ENCODE measurements around the gene TAF1B. TPM values are rescaled to one million over a fixed set of nuclear protein-coding genes. Genes with fewer than 3 reads are reported as not detected.

The TAF1B gene
- total RNA-seq, 1 experiment from 2014 or later, result 29.9 TPM

- Mint-ChIP-seq H3K9me3 (no peaks in the 10 kb centered on the region), H3K27ac (0 out of 7 replicates have a peak overlapping the region, but pooled peaks of 1 of the 3 experiments have one; percentile 63), H3K4me3 (peak overlapping the region in 1 of 2 experiments; percentile 6; a peak in 1 of 5 replicates), H3K36me3 (ENCODE audit: insufficient read depth in 1 of 3, low read depth in 3 of 3) (no peaks in the 10 kb centered on the region), H3K4me1 (peaks cover 18 to 25% of the 10 kb centered on the region in 2 experiments), H3K27me3 (ENCODE audit: low read depth) (no peaks in the 10 kb centered on the region; the same call in 1 of the 2 replicates)
- H2BK20ac ChIP-seq (ENCODE audit: low read depth, low read length, poor library complexity, severe bottlenecking), result no peak overlapping the region
- H3K9me3 ChIP-seq (ENCODE audit: control insufficient read depth, low read depth, low read length), result no peaks in the 10 kb centered on the region
- no peak overlapping the region for H4K91ac ChIP-seq (ENCODE audit: insufficient read length, low read depth, low read length)
- H2BK12ac ChIP-seq (ENCODE audit: insufficient read length, low read depth, low read length), result no peak overlapping the region
- no peak overlapping the region for H3K56ac ChIP-seq (ENCODE audit: insufficient read length, low read depth, low read length)
- no peak overlapping the region for H4K8ac ChIP-seq (replicated peaks; ENCODE audit: insufficient read length, low read depth, low read length)
- no peak overlapping the region for H3K23ac ChIP-seq (ENCODE audit: insufficient read length, low read depth, low read length)
- H2AK5ac ChIP-seq (ENCODE audit: insufficient read length, low read length), result no peak overlapping the region
- no peak overlapping the region for H3K4ac ChIP-seq (ENCODE audit: low read depth, low read length)
- DNase-seq, result no peak
- no peak overlapping the region for H2BK5ac ChIP-seq (ENCODE audit: insufficient read length, low read length)
- H3K4me2 ChIP-seq (ENCODE audit: insufficient read depth, insufficient read length, low read length), result no peak overlapping the region
- H4K5ac ChIP-seq (ENCODE audit: insufficient read length, low read depth, low read length), result no peak overlapping the region
- H3K79me1 ChIP-seq (ENCODE audit: insufficient read depth, low read depth, low read length, poor library complexity, severe bottlenecking), result no peaks in the 10 kb centered on the region
- H3K27me3 ChIP-seq (ENCODE audit: insufficient read depth, low read length), result no peaks in the 10 kb centered on the region
- no peak overlapping the region for H2BK120ac ChIP-seq (ENCODE audit: low read depth, low read length, poor library complexity, severe bottlenecking)
- H3K79me2 ChIP-seq (ENCODE audit: insufficient read depth, low read length), result no peaks in the 10 kb centered on the region
- WGBS (ENCODE audit: extremely low coverage, insufficient read length, low lambda C conversion rate), result no CpG with 5 or more reads among the region's 12 CpGs
- TF ChIP-seq, protein P1, sequence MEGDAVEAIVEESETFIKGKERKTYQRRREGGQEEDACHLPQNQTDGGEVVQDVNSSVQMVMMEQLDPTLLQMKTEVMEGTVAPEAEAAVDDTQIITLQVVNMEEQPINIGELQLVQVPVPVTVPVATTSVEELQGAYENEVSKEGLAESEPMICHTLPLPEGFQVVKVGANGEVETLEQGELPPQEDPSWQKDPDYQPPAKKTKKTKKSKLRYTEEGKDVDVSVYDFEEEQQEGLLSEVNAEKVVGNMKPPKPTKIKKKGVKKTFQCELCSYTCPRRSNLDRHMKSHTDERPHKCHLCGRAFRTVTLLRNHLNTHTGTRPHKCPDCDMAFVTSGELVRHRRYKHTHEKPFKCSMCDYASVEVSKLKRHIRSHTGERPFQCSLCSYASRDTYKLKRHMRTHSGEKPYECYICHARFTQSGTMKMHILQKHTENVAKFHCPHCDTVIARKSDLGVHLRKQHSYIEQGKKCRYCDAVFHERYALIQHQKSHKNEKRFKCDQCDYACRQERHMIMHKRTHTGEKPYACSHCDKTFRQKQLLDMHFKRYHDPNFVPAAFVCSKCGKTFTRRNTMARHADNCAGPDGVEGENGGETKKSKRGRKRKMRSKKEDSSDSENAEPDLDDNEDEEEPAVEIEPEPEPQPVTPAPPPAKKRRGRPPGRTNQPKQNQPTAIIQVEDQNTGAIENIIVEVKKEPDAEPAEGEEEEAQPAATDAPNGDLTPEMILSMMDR (conservative IDR thresholded peaks at IDR 0.05), result no peak
- H4K20me1 ChIP-seq (ENCODE audit: control insufficient read depth, insufficient read depth, insufficient read length), result no peaks in the 10 kb centered on the region
- H3K9ac ChIP-seq (ENCODE audit: extremely low read depth, insufficient read length, low read length), result no peak overlapping the region
- no peak overlapping the region for H2AFZ ChIP-seq (ENCODE audit: low read length)
- no peak overlapping the region for H3K27ac ChIP-seq (ENCODE audit: insufficient read length, low read depth, low read length)
- H3K23me2 ChIP-seq (ENCODE audit: insufficient read length, low read depth, low read length, poor library complexity, severe bottlenecking), result no peaks in the 10 kb centered on the region
- H2BK15ac ChIP-seq (ENCODE audit: low read depth, low read length), result no peak overlapping the region
- no peak overlapping the region; the same call in 1 of the 2 replicates for H3K14ac ChIP-seq (ENCODE audit: insufficient read depth, low read length)
- H3K4me1 ChIP-seq (ENCODE audit: insufficient read depth, low read length), result no peaks in the 10 kb centered on the region
- H3T11ph ChIP-seq (ENCODE audit: low read length), result no peak overlapping the region
- no peak overlapping the region for H3K18ac ChIP-seq (ENCODE audit: insufficient read length, low read depth, low read length)
Observed at GRCh38 chr2:9821805-9822445, 21.3 kb upstream of the TAF1B start.
